Activated naive CD4-positive, alpha-beta T cell treated with anti-CD3 and anti-CD28 coated beads, Interleukin-2, amount 50 U/mL, for 24 hours (primary cell): ENCODE measurements around the gene C7orf57.
"Not testable (repeated sequence)": the region's sequence is repeated elsewhere in the genome, so short reads cannot be mapped to it uniquely, and the experiment has no call there.

Experiments used
- H3K27ac Mint-ChIP-seq: one replicate; pipeline ENCODE4 v1.8.0; 2021; ENCODE audit warnings: mild to moderate bottlenecking, mixed read lengths
- H3K27me3 Mint-ChIP-seq: one replicate; pipeline ENCODE4 v1.8.0; 2021; ENCODE audit warnings: mixed read lengths
- H3K36me3 Mint-ChIP-seq: one replicate; pipeline ENCODE4 v1.8.0; 2021; ENCODE audit warnings: mixed read lengths
- H3K4me1 Mint-ChIP-seq: one replicate; pipeline ENCODE4 v1.8.0; 2021; ENCODE audit warnings: mixed read lengths
- H3K4me3 Mint-ChIP-seq: one replicate; pipeline ENCODE4 v1.8.0; 2021; ENCODE audit warnings: mild to moderate bottlenecking, mixed read lengths
- H3K9me3 Mint-ChIP-seq: one replicate; pipeline ENCODE4 v1.8.0; 2021; ENCODE audit warnings: mixed read lengths

The C7orf57 gene

DNA sequence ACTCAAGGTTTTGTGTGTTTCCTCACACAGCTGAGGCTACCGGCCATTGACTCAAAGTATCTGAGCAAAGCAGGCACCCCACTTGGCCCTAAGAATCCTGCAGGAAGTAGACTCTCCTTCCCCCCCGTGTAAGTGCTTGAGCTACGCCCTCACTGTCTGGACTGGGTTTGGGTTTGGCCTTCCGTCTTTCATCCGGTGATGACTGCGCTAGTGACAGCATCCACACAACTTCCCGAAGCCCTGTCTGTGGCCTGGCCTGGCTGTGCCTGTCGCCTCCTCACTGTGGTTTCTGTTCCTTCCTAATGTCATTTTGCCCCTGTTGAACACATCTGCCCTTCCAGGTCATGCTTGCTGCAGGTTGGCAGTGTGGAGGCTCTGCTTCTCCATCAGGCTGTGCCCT lies 14.5 kb downstream of the C7orf57 start:
- H3K4me3 Mint-ChIP-seq, result no peak overlapping the region
- H3K27me3 Mint-ChIP-seq, result no peaks in the 10 kb centered on the region
- no peaks in the 10 kb centered on the region for H3K9me3 Mint-ChIP-seq
- H3K36me3 Mint-ChIP-seq, result no peaks in the 10 kb centered on the region
- peaks cover 26% of the 10 kb centered on the region for H3K4me1 Mint-ChIP-seq
- H3K27ac Mint-ChIP-seq, result no peak overlapping the region

DNA sequence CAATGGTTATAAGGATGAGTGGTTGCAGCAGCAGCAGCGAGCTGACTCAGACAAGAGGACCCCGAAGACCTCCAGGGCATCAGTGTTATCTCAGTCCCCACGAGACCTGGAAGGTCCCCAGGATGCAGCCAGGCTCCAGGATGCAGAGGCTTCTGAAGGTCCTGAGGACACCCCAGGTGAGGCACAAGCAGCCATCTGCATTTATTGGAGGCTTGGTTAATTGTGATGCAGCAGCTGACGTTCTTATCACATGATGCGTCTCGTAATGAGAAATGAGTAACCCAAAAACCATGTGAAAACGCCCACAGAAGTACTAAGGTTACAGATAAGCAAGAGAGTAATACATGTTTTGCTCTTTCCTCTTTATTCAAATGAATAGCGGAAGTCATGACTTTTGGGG lies 17.4 kb downstream of the C7orf57 start:
- Mint-ChIP-seq H3K27ac (no peak overlapping the region), H3K36me3 (peaks cover 2% of the 10 kb centered on the region), H3K27me3 (no peaks in the 10 kb centered on the region), H3K4me3 (no peak overlapping the region), H3K4me1 (peaks cover 4% of the 10 kb centered on the region), H3K9me3 (no peaks in the 10 kb centered on the region)

- H3K4me3 Mint-ChIP-seq, result no peak overlapping the region
- H3K27me3 Mint-ChIP-seq, result no peaks in the 10 kb centered on the region
- H3K9me3 Mint-ChIP-seq, result no peaks in the 10 kb centered on the region
- no peak overlapping the region for H3K27ac Mint-ChIP-seq
- peaks cover 5% of the 10 kb centered on the region for H3K36me3 Mint-ChIP-seq
- peaks cover 4% of the 10 kb centered on the region for H3K4me1 Mint-ChIP-seq
Observed at GRCh38 chr7:48053736-48054135, 18.4 kb downstream of the C7orf57 start.

- Mint-ChIP-seq H3K4me1 (peaks cover 3% of the 10 kb centered on the region), H3K27ac (no peak overlapping the region), H3K27me3 (no peaks in the 10 kb centered on the region), H3K4me3 (no peak overlapping the region), H3K9me3 (peaks cover 3% of the 10 kb centered on the region), H3K36me3 (peaks cover 15% of the 10 kb centered on the region)
Observed at GRCh38 chr7:48058990-48059389, 23.6 kb downstream of the C7orf57 start.

DNA sequence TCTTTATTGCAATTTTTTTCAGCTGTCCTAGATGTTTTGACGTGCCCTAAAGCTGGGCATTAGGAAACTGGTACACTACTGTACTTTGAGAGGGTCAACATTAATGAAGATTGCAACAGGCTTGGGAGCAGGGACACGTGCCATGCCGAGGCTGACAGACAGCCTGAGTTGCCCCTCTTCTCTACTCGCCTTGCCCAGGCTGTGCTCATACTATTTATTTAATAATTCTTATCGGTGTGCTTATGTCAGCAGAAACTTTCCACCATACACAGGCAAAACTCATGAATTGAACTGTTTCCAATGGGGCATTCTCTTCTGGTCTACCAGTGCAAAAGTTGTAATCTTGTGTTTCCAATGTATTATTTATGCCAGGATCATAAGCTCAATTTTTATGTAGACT lies 24.4 kb downstream of the C7orf57 start:
- no peaks in the 10 kb centered on the region for H3K27me3 Mint-ChIP-seq
- H3K36me3 Mint-ChIP-seq, result peaks cover 15% of the 10 kb centered on the region
- no peak overlapping the region for H3K4me3 Mint-ChIP-seq
- no peak overlapping the region for H3K27ac Mint-ChIP-seq
- H3K4me1 Mint-ChIP-seq, result peaks cover 3% of the 10 kb centered on the region
- H3K9me3 Mint-ChIP-seq, result peaks cover 6% of the 10 kb centered on the region

DNA sequence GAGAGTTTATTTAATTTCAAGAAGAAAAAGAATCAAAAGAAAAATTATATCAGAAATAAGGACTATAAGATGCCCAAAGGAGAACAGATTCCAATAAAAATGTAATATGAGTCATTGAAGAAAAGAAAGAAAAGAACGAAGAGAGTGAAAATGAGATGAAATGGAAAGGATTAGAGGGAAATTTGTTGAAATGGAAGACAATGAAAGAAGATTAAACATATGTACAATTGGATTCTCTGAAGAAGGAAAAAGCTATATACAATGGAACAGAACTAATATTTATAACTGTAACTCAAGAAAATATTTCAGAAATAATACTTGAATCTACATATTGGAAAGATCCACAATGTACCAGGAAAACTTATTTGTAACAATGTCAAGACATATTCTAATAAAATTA lies 28.6 kb downstream of the C7orf57 start:
- Mint-ChIP-seq H3K4me3 (no peak overlapping the region), H3K27ac (no peak overlapping the region), H3K9me3 (peaks cover 6% of the 10 kb centered on the region), H3K36me3 (peaks cover 13% of the 10 kb centered on the region), H3K4me1 (peaks cover 3% of the 10 kb centered on the region), H3K27me3 (no peaks in the 10 kb centered on the region)

DNA sequence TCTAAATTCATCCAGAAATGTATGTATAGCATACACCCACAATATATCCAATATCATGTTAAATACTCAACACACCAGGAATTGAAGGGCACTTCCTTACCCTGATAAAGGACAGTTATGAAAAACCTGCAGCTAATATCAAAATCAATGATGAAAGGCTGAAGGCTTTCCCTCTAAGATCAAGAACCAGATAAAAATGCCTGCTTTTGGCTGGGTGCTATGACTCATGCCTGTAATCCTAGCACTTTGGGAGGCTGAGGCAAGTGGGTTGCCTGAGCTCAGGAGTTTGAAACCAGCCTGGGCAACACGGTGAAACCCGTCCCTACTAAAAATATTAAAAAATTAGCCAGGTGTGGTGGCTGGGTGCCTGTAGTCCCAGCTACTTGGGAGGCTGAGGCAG lies 32.1 kb downstream of the C7orf57 start:
- Mint-ChIP-seq H3K27ac (no peak overlapping the region), H3K36me3 (peaks cover 11% of the 10 kb centered on the region), H3K27me3 (no peaks in the 10 kb centered on the region), H3K9me3 (peaks cover 14% of the 10 kb centered on the region), H3K4me3 (no peak overlapping the region), H3K4me1 (no peaks in the 10 kb centered on the region)

- no peaks in the 10 kb centered on the region for H3K27me3 Mint-ChIP-seq
- no peaks in the 10 kb centered on the region for H3K4me1 Mint-ChIP-seq
- peaks cover 8% of the 10 kb centered on the region for H3K36me3 Mint-ChIP-seq
- peaks cover 11% of the 10 kb centered on the region for H3K9me3 Mint-ChIP-seq
- no peak overlapping the region for H3K27ac Mint-ChIP-seq
- no peak overlapping the region for H3K4me3 Mint-ChIP-seq
Observed at GRCh38 chr7:48074204-48074654, 38.9 kb downstream of the C7orf57 start.

DNA sequence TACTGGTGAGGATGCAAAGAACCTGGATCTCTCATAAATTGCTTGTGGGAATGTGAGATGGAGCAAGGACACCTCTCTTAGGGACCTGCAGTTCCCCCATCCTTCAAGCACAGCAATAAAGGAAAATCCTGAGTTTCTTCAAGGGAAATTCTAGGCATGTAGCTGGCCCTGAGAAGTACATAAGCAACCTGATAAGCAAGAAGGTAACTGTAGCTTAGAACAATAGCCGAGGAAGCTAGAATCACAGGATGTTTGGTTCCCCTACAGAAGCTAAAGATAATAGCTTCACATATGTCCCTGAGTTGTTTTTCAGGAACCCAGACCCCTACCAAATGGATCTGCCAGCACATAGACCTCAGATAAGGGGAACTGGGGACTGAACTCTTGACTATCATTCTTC lies 42.1 kb downstream of the C7orf57 start:
- peaks cover 4% of the 10 kb centered on the region for H3K4me1 Mint-ChIP-seq

DNA sequence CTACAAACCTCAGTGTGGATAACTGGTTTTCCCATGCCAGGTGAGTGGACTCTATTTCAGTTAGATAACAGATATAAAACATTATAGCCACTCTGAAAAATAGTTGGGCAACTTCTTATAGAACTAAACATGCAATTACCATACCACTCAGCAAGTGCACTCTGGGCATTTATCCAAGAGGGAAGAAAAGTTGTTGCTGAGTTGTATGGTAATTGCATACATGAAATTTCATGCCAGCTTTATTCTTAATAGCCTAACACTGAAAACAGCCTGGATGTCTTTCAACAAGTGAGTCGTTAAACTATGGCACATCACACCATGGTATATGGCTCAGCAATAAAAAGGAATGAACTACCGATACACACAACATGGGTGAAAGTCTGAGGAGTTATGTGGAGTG lies 43.1 kb downstream of the C7orf57 start:
- Mint-ChIP-seq H3K27ac (no peak overlapping the region), H3K4me3 (no peak overlapping the region), H3K4me1 (peaks cover 14% of the 10 kb centered on the region), H3K36me3 (peaks cover 4% of the 10 kb centered on the region), H3K9me3 (no peaks in the 10 kb centered on the region), H3K27me3 (no peaks in the 10 kb centered on the region)

More for the DNA sequence above, 42.1 kb downstream of the C7orf57 start:
- no peak overlapping the region for H3K4me3 Mint-ChIP-seq
- no peaks in the 10 kb centered on the region for H3K27me3 Mint-ChIP-seq
- peaks cover 4% of the 10 kb centered on the region for H3K36me3 Mint-ChIP-seq
- no peak overlapping the region for H3K27ac Mint-ChIP-seq
- H3K9me3 Mint-ChIP-seq, result peaks cover 3% of the 10 kb centered on the region

DNA sequence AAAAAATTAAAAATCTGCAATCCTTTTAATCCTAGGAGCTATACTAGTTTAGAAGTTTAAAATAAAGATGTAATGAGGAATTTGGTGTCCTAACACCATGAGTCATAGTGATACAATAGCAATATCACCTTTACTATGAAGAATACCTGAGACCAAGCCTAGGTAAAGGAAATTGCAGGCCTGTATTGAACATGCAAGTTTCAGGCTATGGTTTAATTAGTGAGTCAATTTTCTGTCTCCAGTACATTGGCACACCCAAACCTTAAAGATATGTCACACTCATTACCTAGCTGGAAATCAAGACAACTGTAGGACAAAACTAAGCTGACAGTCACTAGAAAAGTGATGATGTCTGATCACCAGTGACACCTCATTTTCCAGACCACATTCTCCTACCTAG lies 47.0 kb downstream of the C7orf57 start:
- not testable (repeated sequence) for H3K36me3 Mint-ChIP-seq, H3K27me3 Mint-ChIP-seq, H3K4me3 Mint-ChIP-seq, H3K9me3 Mint-ChIP-seq
- Mint-ChIP-seq H3K4me1 (peaks cover 52% of the 10 kb centered on the region), H3K27ac (peak overlapping the region; percentile 85)

DNA sequence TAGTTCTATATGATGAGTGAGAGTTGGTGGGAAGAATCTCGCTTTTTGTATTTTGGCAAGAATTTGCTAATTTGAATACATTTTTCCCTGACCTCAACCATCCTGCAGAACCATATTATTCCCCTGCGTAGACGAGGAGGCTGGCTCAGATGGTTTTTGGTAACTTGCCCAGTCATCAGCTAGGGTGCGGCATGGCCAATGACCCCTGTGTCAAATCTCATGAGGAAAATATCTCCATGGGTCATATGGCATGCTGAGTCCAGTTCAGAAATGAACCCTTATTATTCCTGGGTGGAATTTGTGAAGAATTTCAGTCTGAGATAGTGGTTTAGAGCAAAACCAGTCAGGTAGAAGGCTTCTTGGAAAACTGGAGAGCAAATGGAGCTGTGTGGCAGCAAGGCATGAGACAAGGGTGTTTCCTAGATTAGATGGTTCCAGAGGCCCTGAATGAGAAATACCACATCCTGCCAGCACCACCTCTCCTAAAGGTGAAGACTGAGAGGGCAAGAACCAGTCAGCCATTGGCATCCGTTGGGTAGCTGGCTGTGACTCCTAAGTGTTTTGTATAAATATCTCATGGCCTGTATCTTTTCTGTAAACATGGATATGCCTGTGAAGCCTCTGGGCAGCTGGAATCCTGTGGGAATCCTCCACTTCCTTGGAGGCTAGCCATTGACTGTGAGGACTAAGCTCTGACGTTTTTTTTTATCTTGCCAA lies 47.9 kb downstream of the C7orf57 start:
- no peaks in the 10 kb centered on the region for H3K27me3 Mint-ChIP-seq
- peak overlapping the region; percentile 57 for H3K4me3 Mint-ChIP-seq
- H3K27ac Mint-ChIP-seq, result no peak overlapping the region
- peaks cover 60% of the 10 kb centered on the region for H3K4me1 Mint-ChIP-seq
- H3K36me3 Mint-ChIP-seq, result peaks cover 6% of the 10 kb centered on the region
- H3K9me3 Mint-ChIP-seq, result no peaks in the 10 kb centered on the region

GRCh38 chr7:48084727-48085432 lies 49.5 kb downstream of the C7orf57 start:
- H3K27me3 Mint-ChIP-seq, result no peaks in the 10 kb centered on the region
- H3K4me3 Mint-ChIP-seq, result peak overlapping the region; percentile 65
- H3K9me3 Mint-ChIP-seq, result no peaks in the 10 kb centered on the region
- peak overlapping the region; percentile 80 for H3K27ac Mint-ChIP-seq
- H3K4me1 Mint-ChIP-seq, result peaks cover 66% of the 10 kb centered on the region
- H3K36me3 Mint-ChIP-seq, result peaks cover 4% of the 10 kb centered on the region

GRCh38 chr7:48085433-48085791 lies 50.1 kb downstream of the C7orf57 start:
- Mint-ChIP-seq H3K36me3 (peaks cover 6% of the 10 kb centered on the region), H3K27ac (peak overlapping the region; percentile 80), H3K27me3 (no peaks in the 10 kb centered on the region), H3K9me3 (no peaks in the 10 kb centered on the region), H3K4me1 (peaks cover 72% of the 10 kb centered on the region), H3K4me3 (peak overlapping the region; percentile 65)

GRCh38 chr7:48085942-48086341 lies 50.6 kb downstream of the C7orf57 start:
- Mint-ChIP-seq H3K4me3 (no peak overlapping the region), H3K4me1 (peaks cover 77% of the 10 kb centered on the region), H3K27ac (peak overlapping the region; percentile 62), H3K9me3 (no peaks in the 10 kb centered on the region), H3K27me3 (no peaks in the 10 kb centered on the region), H3K36me3 (peaks cover 8% of the 10 kb centered on the region)

- Mint-ChIP-seq H3K27me3 (no peaks in the 10 kb centered on the region), H3K9me3 (no peaks in the 10 kb centered on the region), H3K4me3 (peak overlapping the region; percentile 74), H3K27ac (peak overlapping the region; percentile 69), H3K4me1 (peaks cover 88% of the 10 kb centered on the region), H3K36me3 (peaks cover 16% of the 10 kb centered on the region)
Observed at GRCh38 chr7:48087349-48087748, 52.0 kb downstream of the C7orf57 start.
